GM18508 (cell line): Measurements from ENCODE around the gene PRKCZ.

Experiments
- ATAC-seq: cut with Tn5 transposase; IDR thresholded peaks from one replicate; pipeline ENCODE4 v1.9.1; 2021; ENCODE audit warnings: moderate number of reproducible peaks; ENCODE audit not compliant: insufficient read depth, unreplicated experiment

Gene PRKCZ

DNA sequence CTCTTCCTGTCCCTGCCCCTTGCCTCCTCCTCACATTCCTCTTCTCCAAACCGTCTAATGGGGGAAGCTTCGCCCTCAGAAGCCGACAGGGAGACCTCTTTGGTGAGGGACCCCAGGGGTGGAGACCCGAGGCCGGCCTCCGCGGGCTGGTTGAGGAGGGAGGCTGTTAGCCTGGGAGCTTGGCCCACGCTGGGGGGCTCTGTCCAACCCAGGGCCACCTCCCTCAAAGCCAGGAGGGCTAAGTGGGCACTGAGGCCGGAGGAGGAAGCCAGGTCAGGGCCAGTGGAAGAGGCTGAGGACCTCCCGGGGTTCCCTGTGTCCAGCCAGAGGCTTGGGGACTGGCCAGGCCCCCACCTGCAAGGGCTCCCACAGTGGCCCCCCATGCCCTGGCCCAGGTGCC lies 25.8 kb upstream of the PRKCZ start:
- no peak for ATAC-seq

DNA sequence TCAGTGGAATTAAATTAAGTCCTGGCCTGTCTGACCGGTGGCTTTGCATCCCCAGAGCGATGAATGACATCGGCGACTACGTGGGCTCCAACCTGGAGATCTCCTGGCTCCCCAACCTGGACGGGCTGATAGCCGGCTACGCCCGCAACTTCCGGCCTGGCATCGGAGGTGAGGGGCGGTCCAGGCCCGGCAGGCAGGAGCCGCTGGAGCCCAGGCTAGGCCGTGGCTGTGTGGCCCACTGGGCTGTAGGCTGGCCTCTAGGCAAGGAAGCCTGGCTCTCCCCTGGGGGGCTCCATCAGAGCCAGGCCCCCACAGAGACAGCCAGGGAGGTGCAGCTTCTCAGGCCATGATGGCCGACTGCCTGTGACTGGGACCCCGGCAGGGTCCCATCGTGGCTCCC lies 25.3 kb upstream of the PRKCZ start:
- ATAC-seq, result no peak

- ATAC-seq, result no peak
Measured at GRCh38 chr1:2025491-2025981, 24.7 kb upstream of the PRKCZ start.

GRCh38 chr1:2027961-2028583 lies 22.1 kb upstream of the PRKCZ start:
- ATAC-seq, result no peak

DNA sequence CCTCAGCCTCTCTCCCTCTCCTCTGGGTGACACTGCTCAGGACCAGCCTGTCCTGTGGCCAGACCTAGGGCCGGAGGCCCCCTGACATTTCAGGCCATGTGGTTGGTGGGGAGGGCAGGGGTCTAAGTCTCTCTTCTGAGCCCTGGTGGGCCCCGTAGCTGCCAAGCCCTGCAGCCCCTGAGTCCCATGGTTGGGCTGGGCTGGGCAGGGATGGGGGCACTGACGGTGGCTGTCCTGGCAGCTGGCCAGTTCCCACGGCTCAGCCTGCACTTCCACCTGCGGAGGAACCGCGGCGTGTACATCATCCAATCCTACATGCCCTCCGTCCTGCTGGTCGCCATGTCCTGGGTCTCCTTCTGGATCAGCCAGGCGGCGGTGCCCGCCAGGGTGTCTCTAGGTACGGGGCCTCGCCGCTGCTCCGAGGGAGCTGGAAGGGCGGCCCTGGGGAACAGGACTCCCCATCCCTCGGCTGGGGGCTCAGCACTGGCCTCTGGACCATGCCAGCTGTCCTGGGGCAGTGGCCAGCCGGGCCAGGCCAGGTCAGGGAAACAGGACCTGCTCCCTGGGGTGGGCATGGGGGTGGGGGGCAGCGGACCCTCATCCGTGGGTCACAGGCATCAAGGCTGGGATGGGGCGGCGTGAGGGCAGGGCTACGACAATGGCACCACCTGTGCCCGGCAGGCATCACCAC lies 21.2 kb upstream of the PRKCZ start:
- ATAC-seq, result no peak

DNA sequence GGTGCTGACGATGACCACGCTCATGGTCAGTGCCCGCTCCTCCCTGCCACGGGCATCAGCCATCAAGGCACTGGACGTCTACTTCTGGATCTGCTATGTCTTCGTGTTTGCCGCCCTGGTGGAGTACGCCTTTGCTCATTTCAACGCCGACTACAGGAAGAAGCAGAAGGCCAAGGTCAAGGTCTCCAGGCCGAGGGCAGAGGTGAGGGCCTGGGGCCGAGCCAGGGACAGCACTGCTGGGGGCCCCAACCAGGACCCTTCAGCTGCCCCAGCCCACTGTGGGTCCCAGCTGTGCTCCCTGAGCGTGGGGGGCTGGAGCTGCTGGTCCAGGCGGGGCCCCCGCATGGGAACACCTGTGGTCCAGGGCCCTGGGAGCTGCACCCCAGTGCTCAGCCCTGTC lies 20.6 kb upstream of the PRKCZ start:
- no peak for ATAC-seq

GRCh38 chr1:2030076-2030871 lies 19.9 kb upstream of the PRKCZ start:
- ATAC-seq, result no peak

DNA sequence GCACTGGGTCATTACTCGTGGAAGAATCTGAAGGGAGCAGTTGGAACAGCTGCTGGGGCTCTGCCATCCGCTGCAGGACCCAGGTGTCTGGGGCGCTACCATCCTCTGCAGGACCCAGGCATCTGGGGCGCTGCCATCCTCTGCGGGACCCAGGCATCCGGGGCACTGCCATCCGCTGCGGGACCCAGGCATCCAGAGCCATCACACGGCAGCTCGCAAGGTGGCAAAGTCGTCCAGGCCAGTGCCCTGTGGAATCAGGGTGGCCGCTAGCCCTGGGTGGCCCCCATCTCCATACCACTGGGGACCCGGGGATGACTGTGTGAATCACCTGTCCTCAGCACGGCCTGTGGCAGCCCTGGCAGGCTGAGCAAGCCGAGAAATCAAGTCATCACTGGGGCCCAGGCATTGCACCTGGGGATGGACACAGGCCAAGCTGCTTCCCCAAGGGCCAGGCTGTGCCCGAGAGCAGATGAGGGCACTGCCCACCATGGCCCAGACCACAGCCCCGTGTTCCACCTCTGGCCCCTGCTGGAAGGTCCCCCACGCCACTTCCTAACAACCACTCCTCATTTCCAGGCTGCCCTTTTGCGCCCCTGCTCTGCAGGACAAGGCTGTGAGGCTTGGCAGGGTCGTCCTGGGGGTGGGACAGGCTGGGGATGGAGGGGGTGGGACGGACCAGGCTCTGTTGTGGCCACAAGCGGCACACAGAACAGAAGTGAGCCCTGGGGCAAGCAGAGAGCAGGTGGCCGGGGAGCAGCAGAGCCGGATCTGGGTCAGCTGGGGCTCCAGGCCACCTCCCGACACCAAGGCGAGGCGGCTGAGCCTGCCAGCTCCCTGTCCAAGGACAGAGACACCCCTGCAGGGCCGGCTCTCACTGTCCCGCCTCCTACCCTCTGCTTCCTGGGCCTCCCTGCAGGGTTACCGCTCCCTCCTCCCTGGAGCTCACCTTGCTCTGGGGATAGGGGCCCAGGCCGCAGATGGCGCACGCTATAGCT lies 18.4 kb upstream of the PRKCZ start:
- ATAC-seq, result no peak

DNA sequence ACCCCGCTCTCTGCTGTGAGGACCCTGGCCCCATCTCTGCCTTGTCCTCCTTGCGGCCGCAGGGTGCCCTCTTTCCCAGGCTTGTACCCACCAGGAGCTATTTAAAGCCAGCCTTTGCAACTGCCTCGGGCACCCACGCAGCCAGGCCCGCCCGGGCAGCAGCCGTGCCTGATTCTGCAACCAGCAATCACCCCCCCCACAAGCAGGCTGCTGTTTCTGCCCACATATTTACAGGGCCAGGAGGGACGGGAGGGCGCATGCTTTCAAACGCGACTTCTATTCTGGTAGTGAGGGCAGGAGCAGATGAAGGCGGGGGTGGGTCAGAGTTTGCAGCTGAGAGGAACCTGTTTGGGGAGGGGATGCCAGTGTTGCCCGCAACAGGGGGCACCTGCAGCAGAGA lies 17.5 kb upstream of the PRKCZ start:
- no peak for ATAC-seq

GRCh38 chr1:2033165-2033564 lies 17.0 kb upstream of the PRKCZ start:
- ATAC-seq, result no peak

GRCh38 chr1:2036287-2036686 lies 13.9 kb upstream of the PRKCZ start:
- no peak for ATAC-seq

GRCh38 chr1:2037314-2037979 lies 12.8 kb upstream of the PRKCZ start:
- ATAC-seq, result no peak

GRCh38 chr1:2038229-2038628 lies 12.0 kb upstream of the PRKCZ start:
- no peak for ATAC-seq

DNA sequence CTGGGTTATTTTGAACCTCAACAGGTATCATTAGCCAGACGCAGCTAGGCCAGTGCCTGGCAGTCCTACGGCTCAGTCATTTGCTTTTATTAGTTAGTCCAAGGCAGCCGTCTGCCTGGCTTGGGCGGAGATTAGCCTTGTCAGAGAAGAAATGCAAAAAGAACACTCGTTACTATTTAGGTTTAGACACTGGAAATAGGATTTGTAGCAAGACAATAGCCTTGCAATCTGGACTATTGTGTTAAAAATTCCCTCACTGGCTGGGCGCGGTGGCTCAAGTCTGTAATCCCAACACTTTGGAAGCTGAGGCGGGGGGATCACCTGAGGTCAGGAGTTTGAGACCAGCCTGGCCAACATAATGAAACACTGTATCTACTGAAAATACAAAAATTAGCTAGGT lies 11.0 kb upstream of the PRKCZ start:
- no peak for ATAC-seq

DNA sequence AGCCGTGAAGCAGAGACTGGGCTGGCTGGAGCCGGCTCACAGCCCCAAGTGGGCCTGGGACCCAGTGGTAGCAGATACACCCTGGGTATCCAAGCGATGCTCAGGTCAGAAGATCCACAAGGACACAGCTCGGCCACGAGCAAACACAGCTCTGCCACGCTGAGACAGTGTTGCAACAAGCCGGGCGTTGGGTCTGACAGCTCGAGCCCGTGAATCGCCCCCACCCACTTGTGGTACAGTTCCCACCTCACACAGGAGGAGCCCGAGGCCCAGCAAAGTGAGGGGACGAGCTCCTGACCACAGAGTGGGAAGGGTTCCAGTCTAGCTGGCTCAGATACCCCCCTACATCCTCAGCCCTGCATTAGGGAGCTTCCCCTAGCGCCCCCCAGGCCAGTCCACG lies 8.9 kb upstream of the PRKCZ start:
- no peak for ATAC-seq

DNA sequence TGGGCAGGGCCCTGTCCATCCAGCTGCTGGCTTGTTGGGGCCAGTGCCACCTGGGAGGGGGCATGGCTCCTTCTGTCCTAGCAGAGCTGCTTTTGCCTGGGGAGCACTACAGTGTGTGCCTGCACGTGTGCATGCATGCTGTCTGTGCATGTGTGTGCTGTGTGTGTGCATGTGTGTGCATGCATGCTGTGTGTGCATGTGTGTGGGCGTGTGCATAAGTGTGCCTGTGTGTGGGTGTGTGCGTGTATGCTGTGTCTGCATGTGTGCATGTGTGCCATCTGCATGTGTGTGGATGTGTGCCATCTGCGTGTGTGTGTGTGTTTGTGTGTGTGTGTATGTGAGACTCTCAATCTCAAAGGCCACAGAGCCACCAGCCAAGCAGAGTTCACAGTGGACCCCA lies 8.3 kb upstream of the PRKCZ start:
- ATAC-seq, result no peak

DNA sequence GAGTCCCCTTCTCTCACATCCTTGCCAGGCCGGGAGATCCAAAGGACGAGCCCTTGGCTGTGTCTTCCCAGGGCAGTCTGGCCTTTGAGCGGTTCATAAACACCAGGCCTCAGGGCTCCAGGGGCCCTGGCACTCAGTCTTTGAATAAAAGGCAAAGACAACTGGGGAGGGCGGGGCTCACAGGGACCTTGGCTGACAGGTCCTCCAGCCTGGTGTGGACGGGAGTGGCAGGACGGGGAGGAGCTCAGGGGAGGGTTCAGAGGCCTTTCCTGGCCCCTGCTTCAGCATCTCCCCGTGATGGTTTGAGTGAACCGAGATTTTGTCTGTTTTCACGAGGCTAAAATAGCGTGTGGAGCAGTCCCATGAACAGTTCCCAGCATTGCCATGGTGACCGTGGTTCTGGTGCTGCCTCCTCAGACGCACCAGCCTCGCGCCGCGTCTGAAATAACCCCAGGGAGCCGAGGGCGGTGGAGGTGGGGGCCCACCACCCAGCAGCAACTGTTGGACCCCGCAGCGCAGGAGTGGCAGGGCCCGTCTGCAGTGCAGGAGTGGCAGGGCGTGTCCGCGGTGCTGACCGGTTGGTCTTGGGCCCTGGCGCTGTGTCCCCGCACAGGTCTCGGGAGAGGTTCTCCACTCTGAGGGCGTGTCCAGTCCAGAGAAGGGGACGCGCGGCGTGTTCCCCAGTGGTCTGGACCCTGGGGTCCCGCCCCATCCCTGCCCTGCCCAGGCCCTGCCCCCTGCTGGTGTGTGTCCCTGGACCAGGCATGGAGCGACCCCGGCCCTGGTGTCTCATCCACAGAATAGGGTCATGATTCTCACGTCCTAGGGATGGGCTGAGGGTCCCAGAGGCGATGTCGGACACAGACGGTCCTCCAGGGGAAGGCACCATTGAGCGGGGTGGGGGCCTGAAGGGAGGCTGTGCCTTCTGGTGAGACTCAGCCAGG lies 7.1 kb upstream of the PRKCZ start:
- no peak for ATAC-seq

GRCh38 chr1:2043886-2044285 lies 6.3 kb upstream of the PRKCZ start:
- no peak for ATAC-seq
